Coronary artery (tissue), 2 donors: ENCODE data around the gene ATP7A.
"Not testable (repeated sequence)": the region's sequence is repeated elsewhere in the genome, so short reads cannot be mapped to it uniquely, and the experiment has no call there.

Source experiments
- DNase-seq: peaks from one replicate; pipeline ENCODE4 v3.0.0-alpha.2; 2017; ENCODE audit warnings: low spot score
- H3K27ac ChIP-seq, 2 donors: fragments of 200-600 bp; sonication (generic); one replicate each; pipeline ENCODE4 v1.5.1; 2016 to 2019
- H3K4me3 ChIP-seq: fragments of 200-600 bp; sonication (generic); 2 replicates; pipeline ENCODE4 v1.5.1; 2016; ENCODE audit warnings: mild to moderate bottlenecking, moderate library complexity
- CTCF ChIP-seq: fragments of 200-600 bp; sonication (generic); IDR thresholded peaks from one replicate; pipeline ENCODE4 v1.5.1; 2019; ENCODE audit warnings: antibody characterized with exemption

Gene ATP7A

GRCh38 chrX:77900688-77901087 lies 9.8 kb upstream of the ATP7A start:
- no peak for TF ChIP-seq CTCF
- Histone ChIP-seq H3K4me3 (peak overlapping the region; percentile 67), H3K27ac (no peak overlapping the region)
- no peak for DNase-seq

GRCh38 chrX:77901506-77901905 lies 9.0 kb upstream of the ATP7A start:
- H3K27ac ChIP-seq = no peak overlapping the region
- no peak for TF ChIP-seq CTCF
- DNase-seq = no peak
- H3K4me3 ChIP-seq = no peak overlapping the region

GRCh38 chrX:77917294-77917933 lies 6.9 kb downstream of the ATP7A start:
- no peak for DNase-seq
- TF ChIP-seq CTCF = no peak
- H3K4me3 ChIP-seq = no peak overlapping the region
- H3K27ac ChIP-seq = no peak overlapping the region

GRCh38 chrX:77918568-77918967 lies 8.1 kb downstream of the ATP7A start:
- no peak for DNase-seq
- Histone ChIP-seq H3K4me3 (no peak overlapping the region), H3K27ac (no peak overlapping the region)
- TF ChIP-seq CTCF = no peak

GRCh38 chrX:77919370-77919769 lies 8.9 kb downstream of the ATP7A start:
- not testable (repeated sequence) for DNase-seq, H3K4me3 ChIP-seq, H3K27ac ChIP-seq

GRCh38 chrX:77922787-77923186 lies 12.3 kb downstream of the ATP7A start:
- H3K27ac ChIP-seq = no peak overlapping the region
- no peak for TF ChIP-seq CTCF
- no peak for DNase-seq
- H3K4me3 ChIP-seq = no peak overlapping the region

- no peak for DNase-seq
- Histone ChIP-seq H3K27ac (no peak overlapping the region), H3K4me3 (no peak overlapping the region)
- no peak for TF ChIP-seq CTCF
Measured at GRCh38 chrX:77924320-77924859, 13.9 kb downstream of the ATP7A start.
